ENCODE measurements around the gene RFX7.
A peak's percentile ranks its signal among the peaks of the same experiment; 100 is the strongest.
"Not testable (repeated sequence)": the region's sequence is repeated elsewhere in the genome, so short reads cannot be mapped to it uniquely, and the experiment has no call there.

Gene RFX7

GRCh38 chr15:56205061-56205876 is 38.4 kb downstream of the RFX7 start:
- DNase-seq = peak; percentile 23

DNA sequence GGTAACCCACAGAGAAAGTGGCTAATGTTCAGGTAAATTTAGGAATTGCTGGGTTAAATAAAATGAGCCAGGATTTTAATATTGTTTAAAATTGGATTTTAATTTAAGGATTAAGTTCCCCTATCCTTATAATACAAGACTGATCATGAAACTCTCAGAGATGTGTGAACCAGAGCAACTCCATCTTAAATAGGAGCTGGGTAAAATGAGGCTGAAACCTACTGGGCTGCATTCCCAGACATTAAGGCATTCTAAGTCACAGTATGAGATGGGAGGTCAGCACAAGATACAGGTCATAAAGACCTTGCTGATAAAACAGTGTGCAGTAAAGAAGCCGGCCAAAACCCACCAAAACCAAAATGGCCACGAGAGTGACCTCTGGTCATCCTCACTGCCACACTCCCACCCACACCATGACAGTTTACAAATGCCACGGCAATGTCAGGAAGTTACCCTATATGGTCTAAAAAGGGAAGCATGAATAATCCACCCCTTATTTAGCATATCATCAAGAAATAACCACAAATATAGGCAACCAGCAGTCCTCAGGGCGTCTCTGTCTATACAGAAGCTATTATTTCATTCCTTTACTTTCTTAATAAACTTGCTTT is 40.3 kb downstream of the RFX7 start:
- DNase-seq = peak; percentile 28

GRCh38 chr15:56202701-56203100 is 41.0 kb downstream of the RFX7 start:
- no peak for DNase-seq

GRCh38 chr15:56199038-56199437 is 44.6 kb downstream of the RFX7 start:
- DNase-seq = no peak

- no peak for DNase-seq
Observed at GRCh38 chr15:56194035-56194434, 49.6 kb downstream of the RFX7 start.

- no peak for DNase-seq
Observed at GRCh38 chr15:56192659-56193442, 50.8 kb downstream of the RFX7 start.

- no peak for DNase-seq
Observed at GRCh38 chr15:56187665-56188064, 56.0 kb downstream of the RFX7 start.

DNA sequence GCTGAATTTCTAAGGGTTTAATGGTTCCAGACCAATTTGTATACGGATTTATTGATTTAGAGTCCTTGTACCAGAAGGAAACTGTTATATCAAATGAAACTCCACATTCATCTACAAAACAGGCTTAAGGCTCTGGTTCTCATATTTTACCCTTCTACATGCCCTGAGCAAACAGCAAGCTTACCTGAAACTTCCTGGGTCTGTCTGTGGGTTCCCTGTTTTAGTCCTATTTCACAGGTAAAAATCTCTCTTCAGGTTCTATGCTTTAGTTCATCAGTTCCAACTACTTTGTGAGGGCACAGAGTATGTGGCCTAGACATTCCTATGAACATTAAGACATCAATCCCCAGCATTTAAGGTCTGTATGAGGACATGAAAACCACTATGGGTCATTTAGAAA is 57.7 kb downstream of the RFX7 start:
- DNase-seq = no peak

DNA sequence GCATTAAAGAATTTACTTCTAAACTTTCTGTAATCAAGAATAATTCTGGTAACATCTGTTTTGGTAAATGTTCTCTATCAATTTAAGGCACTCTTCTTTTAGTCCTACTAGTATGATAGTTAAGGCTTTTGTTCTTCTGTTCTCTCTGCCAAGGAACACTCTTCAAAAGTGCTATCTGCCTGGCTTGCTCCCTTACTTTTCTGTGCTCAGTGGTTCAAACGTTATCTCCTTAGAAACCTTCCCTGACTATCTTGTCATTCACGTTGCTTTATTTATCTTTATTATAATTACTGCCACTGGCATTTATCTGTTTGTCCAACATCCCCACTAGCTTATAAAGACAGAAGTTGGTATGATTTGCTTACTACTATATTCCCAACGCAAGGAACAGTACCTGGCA is 59.2 kb downstream of the RFX7 start:
- DNase-seq = no peak

DNA sequence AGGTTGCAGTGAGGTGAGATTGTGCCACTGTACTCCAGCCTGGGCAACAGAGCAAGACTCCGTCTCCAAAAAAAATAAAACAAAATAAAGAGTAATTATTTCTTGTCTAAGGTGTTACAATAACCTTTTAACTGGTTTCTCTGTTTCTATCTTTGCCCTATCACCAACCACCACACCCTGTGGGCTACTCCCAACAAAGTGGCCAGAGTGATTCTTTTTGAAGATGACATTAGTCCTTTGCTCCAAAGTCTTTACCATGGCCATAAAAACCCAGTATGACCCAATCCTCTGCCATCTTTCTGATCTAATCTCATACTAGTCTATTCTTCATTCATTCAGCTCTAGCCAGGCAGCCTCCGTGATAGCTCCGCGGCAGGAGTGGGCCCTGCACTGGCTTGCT is 62.8 kb downstream of the RFX7 start:
- no peak for DNase-seq

DNA sequence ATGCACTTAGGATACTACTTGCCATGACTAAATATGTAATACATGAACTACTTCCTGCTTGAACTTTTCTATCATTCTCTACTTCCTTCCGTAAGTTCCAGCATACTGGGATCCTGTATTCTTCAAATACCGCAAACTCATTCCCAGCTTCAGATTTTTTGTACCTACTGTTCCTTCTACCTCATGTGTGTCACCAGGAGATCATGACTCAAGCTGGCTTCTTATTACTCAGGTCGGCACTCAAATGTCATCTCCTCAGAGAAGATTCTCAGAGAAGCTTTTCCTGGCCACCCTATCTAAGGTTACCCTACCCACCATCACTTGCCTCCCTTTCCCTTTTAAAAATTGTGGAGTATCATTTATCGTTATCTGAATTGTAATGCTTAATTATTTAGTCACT is 66.7 kb downstream of the RFX7 start:
- DNase-seq = no peak

- DNase-seq = no peak
Observed at GRCh38 chr15:56175788-56176187, 67.9 kb downstream of the RFX7 start.

- no peak for DNase-seq
Observed at GRCh38 chr15:56174649-56175048, 69.0 kb downstream of the RFX7 start.

GRCh38 chr15:56168394-56168793 is 75.3 kb downstream of the RFX7 start:
- DNase-seq = no peak

DNA sequence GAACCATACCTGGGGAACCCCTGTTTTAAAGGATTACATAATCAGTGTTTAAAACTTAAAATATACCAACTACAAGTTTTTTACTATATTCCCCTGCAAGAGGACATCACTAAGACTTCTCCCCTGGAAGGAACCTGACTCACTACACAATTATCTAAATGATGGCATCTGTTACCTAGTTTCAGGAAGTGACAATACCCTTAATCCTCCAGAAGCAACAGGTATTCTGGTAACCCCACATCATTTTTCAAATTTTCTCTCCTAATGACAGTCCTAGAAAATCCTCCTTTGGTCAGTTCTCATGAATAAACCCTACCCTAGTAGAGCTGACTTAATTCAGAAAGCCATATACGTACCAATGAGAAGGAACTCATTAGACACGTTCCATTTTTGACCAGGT is 78.4 kb downstream of the RFX7 start:
- no peak for DNase-seq

DNA sequence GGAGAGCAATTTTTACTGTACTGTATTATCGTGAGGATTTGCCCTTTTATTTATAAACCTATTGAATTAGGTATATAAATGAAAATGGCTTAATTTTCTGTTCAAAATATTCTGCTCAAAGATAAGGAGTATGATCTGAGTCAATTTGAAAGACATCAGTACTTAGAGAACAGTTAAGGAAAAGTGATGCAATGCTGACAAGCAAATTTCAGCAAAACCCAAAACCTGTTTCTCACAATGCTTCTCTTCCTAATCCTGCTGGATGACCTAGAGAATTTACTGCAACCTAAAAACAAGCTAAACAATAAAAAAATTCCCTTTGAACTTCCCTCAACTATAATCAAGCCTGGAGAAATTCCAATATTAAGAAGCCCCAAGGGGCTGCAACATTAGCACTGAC is 82.7 kb downstream of the RFX7 start:
- DNase-seq = no peak

GRCh38 chr15:56156877-56157276 is 86.8 kb downstream of the RFX7 start:
- no peak for DNase-seq

DNA sequence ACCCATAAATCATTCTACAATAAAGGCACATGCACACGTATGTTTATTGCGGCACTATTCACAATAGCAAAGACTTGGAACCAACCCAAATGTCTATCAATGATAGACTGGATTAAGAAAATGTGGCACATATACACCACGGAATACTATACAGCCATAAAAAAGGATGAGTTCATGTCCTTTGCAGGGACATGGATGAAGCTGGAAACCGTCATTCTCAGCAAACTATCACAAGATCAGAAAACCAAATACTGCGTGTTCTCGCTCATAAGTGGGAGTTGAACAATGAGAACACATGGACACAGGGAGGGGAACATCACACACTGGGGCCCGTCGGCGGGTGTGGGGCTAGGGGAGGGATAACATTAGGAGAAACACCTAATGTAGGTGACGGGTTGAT is 88.4 kb downstream of the RFX7 start:
- not testable (repeated sequence) for DNase-seq

GRCh38 chr15:56154768-56155167 is 88.9 kb downstream of the RFX7 start:
- not testable (repeated sequence) for DNase-seq

DNA sequence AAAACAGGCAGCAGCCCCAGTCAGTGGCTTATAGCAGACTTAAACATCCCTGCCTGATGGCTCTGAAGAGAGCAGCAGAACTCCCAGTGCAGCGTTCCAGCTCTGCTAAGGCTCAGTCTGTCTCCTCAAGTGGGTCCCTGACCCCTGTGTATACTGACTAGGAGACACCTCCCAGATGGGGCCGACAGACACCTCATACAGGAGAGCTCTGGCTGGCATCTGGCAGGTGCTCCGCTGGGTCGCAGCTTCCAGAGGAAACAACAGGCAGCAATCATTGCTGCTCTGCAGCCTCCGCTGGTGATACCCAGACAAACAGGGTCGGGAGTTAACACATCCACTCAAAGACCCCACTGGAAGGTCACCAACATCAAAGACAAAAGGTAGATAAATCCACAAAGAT is 93.5 kb downstream of the RFX7 start:
- no peak for DNase-seq

- DNase-seq = no peak
Observed at GRCh38 chr15:56148064-56148463, 95.6 kb downstream of the RFX7 start.

DNA sequence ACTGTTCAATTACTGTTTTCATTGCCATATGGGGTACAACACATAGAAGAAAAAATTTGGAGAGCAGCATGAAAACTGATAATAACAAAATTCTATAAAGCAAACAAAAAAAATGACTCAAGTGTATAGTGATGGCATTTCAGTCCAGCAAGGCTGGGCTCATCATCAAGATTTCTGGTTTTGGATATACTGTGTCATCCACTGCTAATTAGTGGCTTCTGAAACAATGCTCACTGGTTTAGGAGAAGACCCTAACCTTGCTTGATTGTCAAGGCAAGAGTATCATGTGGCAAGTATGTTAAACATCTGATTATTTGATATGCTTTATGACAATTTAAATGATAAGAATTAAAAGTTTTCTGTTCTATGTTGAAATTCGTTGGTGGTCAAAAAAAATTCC is 96.9 kb downstream of the RFX7 start:
- DNase-seq = no peak

GRCh38 chr15:56128081-56128480 is 115.6 kb downstream of the RFX7 start:
- DNase-seq = no peak

GRCh38 chr15:56126409-56126808 is 117.3 kb downstream of the RFX7 start:
- no peak for DNase-seq
